SK-N-SH treated with all-trans-retinoic acid at 6 μM for 48 hours (cell line): ENCODE measurements around the gene RNASET2.
"Not testable (repeated sequence)": the region's sequence is repeated elsewhere in the genome, so short reads cannot be mapped to it uniquely, and the experiment has no call there.

ENCODE experiments used
- ATAC-seq: fragments of 200-7000 bp; cut with Tn5 transposase; 3 replicates; pipeline ENCODE4 v1.9.1; 2020; ENCODE audit warnings: mild to moderate bottlenecking, moderate library complexity
- ARNTL ChIP-seq: fragments of 450-650 bp; formaldehyde crosslinking; IDR thresholded peaks from 2 replicates; pipeline ENCODE4 v1.5.0; 2020; ENCODE audit warnings: low read depth, mild to moderate bottlenecking, moderate library complexity, borderline replicate concordance
- BACH2 ChIP-seq: fragments of 250-450 bp; sonication (Bioruptor Pico); IDR thresholded peaks from 2 replicates; pipeline ENCODE4 v1.9.0; 2021; ENCODE audit warnings: mild to moderate bottlenecking, borderline replicate concordance
- CREB5 ChIP-seq: fragments of 250-450 bp; sonication (Bioruptor Pico); IDR thresholded peaks from 2 replicates; pipeline ENCODE4 v1.5.1; 2020; ENCODE audit warnings: low read depth, mild to moderate bottlenecking, moderate library complexity
- CSDC2 ChIP-seq: fragments of 250-450 bp; sonication (Bioruptor Pico); IDR thresholded peaks from 2 replicates; pipeline ENCODE4 v1.5.0; 2020; ENCODE audit warnings: mild to moderate bottlenecking, moderate library complexity
- CSRNP3 ChIP-seq: fragments of 250-450 bp; sonication (Bioruptor Pico); IDR thresholded peaks from 2 replicates; pipeline ENCODE4 v1.5.1; 2021; ENCODE audit warnings: mild to moderate bottlenecking, moderate library complexity
- GLIS3 ChIP-seq: fragments of 250-450 bp; sonication (Bioruptor Pico); IDR thresholded peaks from 2 replicates; pipeline ENCODE4 v1.5.0; 2020; ENCODE audit warnings: mild to moderate bottlenecking, moderate library complexity
- ISL1 ChIP-seq: fragments of 250-450 bp; sonication (Bioruptor Pico); IDR thresholded peaks from 2 replicates; pipeline ENCODE4 v2.1.2; 2022; ENCODE audit warnings: mild to moderate bottlenecking, moderate library complexity
- OSR1 ChIP-seq: fragments of 250-450 bp; sonication (Bioruptor Pico); IDR thresholded peaks from 2 replicates; pipeline ENCODE4 v1.8.0; 2022; ENCODE audit warnings: moderate library complexity, mild to moderate bottlenecking, inconsistent platforms
- PATZ1 ChIP-seq: fragments of 250-450 bp; sonication (Bioruptor Pico); IDR thresholded peaks from 2 replicates; pipeline ENCODE4 v1.8.0; 2020; ENCODE audit warnings: mild to moderate bottlenecking, moderate library complexity, borderline replicate concordance
- POU6F1 ChIP-seq: fragments of 250-450 bp; sonication (Bioruptor Pico); IDR thresholded peaks from 2 replicates; pipeline ENCODE4 v1.8.0; 2021; ENCODE audit warnings: low read depth, mild to moderate bottlenecking, moderate library complexity, borderline replicate concordance
- PPARA ChIP-seq: fragments of 250-450 bp; sonication (Bioruptor Pico); IDR thresholded peaks from 2 replicates; pipeline ENCODE4 v1.5.0; 2020; ENCODE audit warnings: mild to moderate bottlenecking, borderline replicate concordance
- RARB ChIP-seq: fragments of 250-450 bp; sonication (Bioruptor Pico); IDR thresholded peaks from 2 replicates; pipeline ENCODE4 v1.8.0; 2021; ENCODE audit warnings: mild to moderate bottlenecking, moderate library complexity
- SNAI2 ChIP-seq: fragments of 250-450 bp; sonication (Bioruptor Pico); IDR thresholded peaks from 2 replicates; pipeline ENCODE4 v1.5.0; 2020; ENCODE audit warnings: mild to moderate bottlenecking, moderate library complexity
- TCF4 ChIP-seq: fragments of 250-450 bp; sonication (Bioruptor Pico); IDR thresholded peaks from 2 replicates; pipeline ENCODE4 v1.8.0; 2021; ENCODE audit warnings: mild to moderate bottlenecking, moderate library complexity, borderline replicate concordance
- TOX ChIP-seq: fragments of 250-450 bp; sonication (Bioruptor Pico); IDR thresholded peaks from 2 replicates; pipeline ENCODE4 v1.8.0; 2021; ENCODE audit warnings: mild to moderate bottlenecking, moderate library complexity, borderline replicate concordance
- ZC3H10 ChIP-seq: fragments of 250-450 bp; sonication (Bioruptor Pico); IDR thresholded peaks from 2 replicates; pipeline ENCODE4 v1.5.1; 2021; ENCODE audit warnings: mild to moderate bottlenecking, moderate library complexity
- ZFP3 ChIP-seq: fragments of 250-450 bp; sonication (Bioruptor Pico); IDR thresholded peaks from 2 replicates; pipeline ENCODE4 v1.5.0; 2020; ENCODE audit warnings: mild to moderate bottlenecking, moderate library complexity
- ZFP30 ChIP-seq: fragments of 450-650 bp; formaldehyde crosslinking; IDR thresholded peaks from 2 replicates; pipeline ENCODE4 v1.5.0; 2022; ENCODE audit warnings: mild to moderate bottlenecking, moderate library complexity
- ZNF565 ChIP-seq: fragments of 450-650 bp; formaldehyde crosslinking; conservative IDR thresholded peaks from 2 replicates; pipeline ENCODE4 v1.5.0; 2020; ENCODE audit warnings: low read depth, mild to moderate bottlenecking, moderate library complexity
- ZNF70 ChIP-seq: fragments of 450-650 bp; formaldehyde crosslinking; IDR thresholded peaks from 2 replicates; pipeline ENCODE4 v1.5.0; 2020; ENCODE audit warnings: mild to moderate bottlenecking, moderate library complexity
- ZNF8 ChIP-seq: fragments of 450-650 bp; formaldehyde crosslinking; IDR thresholded peaks from 2 replicates; pipeline ENCODE4 v1.5.0; 2020; ENCODE audit warnings: mild to moderate bottlenecking, moderate library complexity

The RNASET2 gene

GRCh38 chr6:166898910-166899309 lies 57.4 kb downstream of the RNASET2 start:
- no peak for ATAC-seq
- TF ChIP-seq RARB (CRISPR knock-in tag) (no peak), TOX (CRISPR knock-in tag) (no peak), ZNF70 (no peak), BACH2 (CRISPR knock-in tag) (no peak), ZNF565 (CRISPR knock-in tag) (no peak), ZC3H10 (CRISPR knock-in tag) (no peak), SNAI2 (CRISPR knock-in tag) (no peak), CSRNP3 (no peak), ZFP3 (no peak), OSR1 (CRISPR knock-in tag) (no peak), ISL1 (CRISPR knock-in tag) (no peak), PATZ1 (no peak), POU6F1 (CRISPR knock-in tag) (no peak), GLIS3 (CRISPR knock-in tag) (no peak), ZNF8 (CRISPR knock-in tag) (no peak), PPARA (CRISPR knock-in tag) (no peak), TCF4 (CRISPR knock-in tag) (no peak), ZFP30 (CRISPR knock-in tag) (no peak), CREB5 (CRISPR knock-in tag) (no peak)

GRCh38 chr6:166894614-166895013 lies 61.7 kb downstream of the RNASET2 start:
- ATAC-seq, result not testable (repeated sequence)

GRCh38 chr6:166892472-166892871 lies 63.9 kb downstream of the RNASET2 start:
- not testable (repeated sequence) for ATAC-seq

- ATAC-seq, result not testable (repeated sequence)
Observed at GRCh38 chr6:166886773-166887172, 69.6 kb downstream of the RNASET2 start.

GRCh38 chr6:166884958-166885357 lies 71.4 kb downstream of the RNASET2 start:
- ATAC-seq, result not testable (repeated sequence)

GRCh38 chr6:166879594-166879993 lies 76.8 kb downstream of the RNASET2 start:
- ATAC-seq, result no peak
- no peak for TF ChIP-seq ISL1 (CRISPR knock-in tag)
- TF ChIP-seq CREB5 (CRISPR knock-in tag), result no peak
- TF ChIP-seq TCF4 (CRISPR knock-in tag), result no peak
- no peak for TF ChIP-seq POU6F1 (CRISPR knock-in tag)
- no peak for TF ChIP-seq PATZ1
- no peak for TF ChIP-seq CSDC2
- TF ChIP-seq OSR1 (CRISPR knock-in tag), result no peak
- no peak for TF ChIP-seq GLIS3 (CRISPR knock-in tag)
- no peak for TF ChIP-seq CSRNP3
- TF ChIP-seq ZNF8 (CRISPR knock-in tag), result no peak
- no peak for TF ChIP-seq ARNTL
- TF ChIP-seq ZNF70, result no peak
